ENCODE data around the gene MTHFD1L. TPM values are rescaled to one million over a fixed set of nuclear protein-coding genes. Genes with fewer than 3 reads are reported as not detected.

MTHFD1L gene
- total RNA-seq, 2 donors from 2014 or later, result 13.0 to 19.1 TPM

- no peaks in the 10 kb centered on the region for H3K9me3 ChIP-seq
- H3K27me3 ChIP-seq, result no peaks in the 10 kb centered on the region
- intact Hi-C loops (cut with DNase I), result loop anchor here (5.0 kb wide), 1 partner anchor 308 kb away; no protein-coding TSS in a partner anchor
- peaks cover 24% of the 10 kb centered on the region for H3K4me1 ChIP-seq
- no peak overlapping the region for H3K27ac ChIP-seq
- TF ChIP-seq POLR2A (IDR thresholded peaks at IDR 0.05), result no peak
- TF ChIP-seq CTCF (IDR thresholded peaks at IDR 0.05), result peak; percentile 96 to 98 (median 97)
- peaks cover 0 to 2% of the 10 kb centered on the region in 2 donors for H3K36me3 ChIP-seq (replicated peaks in 1 of 2; ENCODE audit: insufficient read depth in 1 of 2, low read depth in 2 of 2)
- 53 to 64% methylated on average over 6 of the region's 6 CpGs for WGBS, 2 donors
- no peak overlapping the region for H3K4me3 ChIP-seq
- DNase-seq, result peak; percentile 78 to 87 (median 81)
- peak; percentile 89 for ATAC-seq
These were observed 149.1 kb downstream of the MTHFD1L start for GRCh38 chr6:151014404-151015100.

GRCh38 chr6:151015101-151015700 is 149.7 kb downstream of the MTHFD1L start:
- DNase-seq, result no peak
- intact Hi-C loops (cut with DNase I), result no loop called here
- TF ChIP-seq POLR2A (IDR thresholded peaks at IDR 0.05) (no peak), CTCF (IDR thresholded peaks at IDR 0.05) (no peak)

GRCh38 chr6:151016107-151016506 is 150.6 kb downstream of the MTHFD1L start:
- Histone ChIP-seq H3K27me3 (no peaks in the 10 kb centered on the region), H3K4me1 (peaks cover 32% of the 10 kb centered on the region), H3K36me3 (replicated peaks in 1 of 2; ENCODE audit: insufficient read depth in 1 of 2, low read depth in 2 of 2) (peaks cover 0 to 2% of the 10 kb centered on the region in 2 donors), H3K27ac (no peak overlapping the region), H3K9me3 (no peaks in the 10 kb centered on the region), H3K4me3 (no peak overlapping the region)
- intact Hi-C loops (cut with DNase I), result no loop called here
- TF ChIP-seq CTCF (IDR thresholded peaks at IDR 0.05) (no peak), POLR2A (IDR thresholded peaks at IDR 0.05) (no peak)
- DNase-seq (no peak), ATAC-seq (no peak)
- 80 to 89% methylated on average over 6 of the region's 6 CpGs for WGBS, 2 donors

More at GRCh38 chr6:151015101-151015700, 149.7 kb downstream of the MTHFD1L start:
- no peaks in the 10 kb centered on the region for H3K9me3 ChIP-seq
- no peak overlapping the region for H3K4me3 ChIP-seq
- H3K27ac ChIP-seq, result no peak overlapping the region
- peaks cover 30% of the 10 kb centered on the region for H3K4me1 ChIP-seq
- H3K27me3 ChIP-seq, result no peaks in the 10 kb centered on the region
- H3K36me3 ChIP-seq (replicated peaks in 1 of 2; ENCODE audit: insufficient read depth in 1 of 2, low read depth in 2 of 2), result peaks cover 0 to 2% of the 10 kb centered on the region in 2 donors
- WGBS, 2 donors, result 87 to 89% methylated on average over 12 of the region's 12 CpGs
- no peak for ATAC-seq

- DNase-seq (no peak), ATAC-seq (no peak)
- peaks cover 22% of the 10 kb centered on the region for H3K4me1 ChIP-seq
- no peaks in the 10 kb centered on the region for H3K9me3 ChIP-seq
- H3K36me3 ChIP-seq (replicated peaks in 1 of 2; ENCODE audit: insufficient read depth in 1 of 2, low read depth in 2 of 2), result peaks cover 0 to 2% of the 10 kb centered on the region in 2 donors
- intact Hi-C loops (cut with DNase I), result no loop called here
- WGBS, 2 donors, result 85 to 89% methylated on average over 8 of the region's 8 CpGs
- TF ChIP-seq CTCF (IDR thresholded peaks at IDR 0.05), result no peak
- TF ChIP-seq POLR2A (IDR thresholded peaks at IDR 0.05), result no peak
- no peaks in the 10 kb centered on the region for H3K27me3 ChIP-seq
- H3K4me3 ChIP-seq, result no peak overlapping the region
- H3K27ac ChIP-seq, result peak overlapping the region in 1 of 4 donors; percentile 75
These were observed 152.5 kb downstream of the MTHFD1L start for GRCh38 chr6:151018046-151018445.

All from body of pancreas (tissue), 4 donors.